NCI-H2171 (cell line): ENCODE data around the gene AKAP11.
"Not testable (repeated sequence)": the region's sequence is repeated elsewhere in the genome, so short reads cannot be mapped to it uniquely, and the experiment has no call there.

Source experiments
- DNase-seq: peaks from one replicate; lab custom pipeline; 2025; lab: John Stamatoyannopoulos, UW

Gene AKAP11

GRCh38 chr13:42272115-42272803 lies at the start of gene AKAP11:
TSS of gene AKAP11 (plus strand) at chr13:42272152. CDS start at chr13:42286349, 14,197 bp downstream.
- DNase-seq: peak; percentile 21

GRCh38 chr13:42223681-42224080 lies 48.3 kb upstream of the AKAP11 start:
- DNase-seq: no peak

GRCh38 chr13:42225051-42225450 lies 46.9 kb upstream of the AKAP11 start:
- no peak for DNase-seq

- DNase-seq: not testable (repeated sequence)
Observed at GRCh38 chr13:42226759-42227158, 45.2 kb upstream of the AKAP11 start.

- DNase-seq: no peak
Observed at GRCh38 chr13:42228527-42228926, 43.4 kb upstream of the AKAP11 start.

- DNase-seq: no peak
Observed at GRCh38 chr13:42229287-42229686, 42.7 kb upstream of the AKAP11 start.

GRCh38 chr13:42232671-42233070 lies 39.3 kb upstream of the AKAP11 start:
- DNase-seq: no peak

GRCh38 chr13:42233726-42234125 lies 38.2 kb upstream of the AKAP11 start:
- no peak for DNase-seq

GRCh38 chr13:42239161-42239560 lies 32.8 kb upstream of the AKAP11 start:
- DNase-seq: no peak

GRCh38 chr13:42239644-42240043 lies 32.3 kb upstream of the AKAP11 start:
- DNase-seq: no peak

- no peak for DNase-seq
Observed at GRCh38 chr13:42246541-42246940, 25.4 kb upstream of the AKAP11 start.

GRCh38 chr13:42247883-42248282 lies 24.1 kb upstream of the AKAP11 start:
- DNase-seq: no peak

- DNase-seq: no peak
Observed at GRCh38 chr13:42255886-42256285, 16.1 kb upstream of the AKAP11 start.

- peak; percentile 69 for DNase-seq
Observed at GRCh38 chr13:42258747-42259146, 13.2 kb upstream of the AKAP11 start.

- no peak for DNase-seq
Observed at GRCh38 chr13:42259515-42259914, 12.4 kb upstream of the AKAP11 start.

GRCh38 chr13:42260903-42261654 lies 10.9 kb upstream of the AKAP11 start:
- DNase-seq: no peak

GRCh38 chr13:42266473-42266872 lies 5.5 kb upstream of the AKAP11 start:
- DNase-seq: no peak

GRCh38 chr13:42270160-42270856 lies 1.6 kb upstream of the AKAP11 start:
- DNase-seq: no peak

- DNase-seq: no peak
Observed at GRCh38 chr13:42270857-42271215, 1.1 kb upstream of the AKAP11 start.

- DNase-seq: peak; percentile 82
Observed at GRCh38 chr13:42271337-42272114, 426 bp upstream of the AKAP11 start.

GRCh38 chr13:42272804-42273175 lies 838 bp downstream of the AKAP11 start:
- no peak for DNase-seq

GRCh38 chr13:42274386-42275097 lies 2.6 kb downstream of the AKAP11 start:
- DNase-seq: no peak
